Measurements from ENCODE around the gene ITGAL.
"Not testable (repeated sequence)": the region's sequence is repeated elsewhere in the genome, so short reads cannot be mapped to it uniquely, and the experiment has no call there.

The ITGAL gene

DNA sequence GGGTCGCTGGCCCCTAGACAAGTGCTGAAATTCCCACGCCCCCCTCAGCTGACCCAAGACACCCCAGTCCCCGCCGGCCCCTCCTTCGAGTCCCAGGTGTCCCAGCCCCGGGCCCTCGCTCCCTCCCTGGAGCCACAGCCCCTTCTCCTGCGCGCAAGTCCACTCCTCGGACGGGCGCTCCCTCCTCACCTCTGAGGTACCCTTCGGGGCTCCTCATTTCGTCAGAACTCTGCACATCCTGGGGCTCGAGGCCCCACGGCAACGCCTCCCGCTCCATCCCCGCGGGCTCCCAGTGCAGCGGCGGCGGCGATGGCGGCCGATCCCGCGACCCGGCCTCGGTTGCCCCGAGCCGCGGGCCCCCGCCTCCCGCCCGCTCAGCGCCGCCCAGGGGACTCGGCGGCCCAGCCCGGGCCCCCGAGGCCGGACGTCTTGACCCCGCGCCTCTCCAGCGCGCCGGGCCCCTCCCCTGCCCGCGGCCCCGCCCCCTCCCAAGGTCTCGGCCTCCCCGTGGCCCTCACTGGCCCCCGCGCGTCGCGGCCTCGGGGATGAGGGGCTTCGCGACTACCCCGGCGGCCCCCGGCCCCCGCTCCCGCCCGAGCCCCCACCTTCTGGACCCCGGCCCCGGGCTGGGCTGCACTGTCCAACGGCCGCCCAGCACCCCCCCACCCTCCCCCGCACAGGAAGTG is 53.7 kb downstream of the ITGAL start, which contains the start of gene ZNF768:
TSS of gene ZNF768 (minus strand) at position 430 of the 686 bp plus-strand sequence. CDS start at position 277, 153 bp downstream.
- peak; percentile 20 for DNase-seq (ENCODE audit: low read depth)

DNA sequence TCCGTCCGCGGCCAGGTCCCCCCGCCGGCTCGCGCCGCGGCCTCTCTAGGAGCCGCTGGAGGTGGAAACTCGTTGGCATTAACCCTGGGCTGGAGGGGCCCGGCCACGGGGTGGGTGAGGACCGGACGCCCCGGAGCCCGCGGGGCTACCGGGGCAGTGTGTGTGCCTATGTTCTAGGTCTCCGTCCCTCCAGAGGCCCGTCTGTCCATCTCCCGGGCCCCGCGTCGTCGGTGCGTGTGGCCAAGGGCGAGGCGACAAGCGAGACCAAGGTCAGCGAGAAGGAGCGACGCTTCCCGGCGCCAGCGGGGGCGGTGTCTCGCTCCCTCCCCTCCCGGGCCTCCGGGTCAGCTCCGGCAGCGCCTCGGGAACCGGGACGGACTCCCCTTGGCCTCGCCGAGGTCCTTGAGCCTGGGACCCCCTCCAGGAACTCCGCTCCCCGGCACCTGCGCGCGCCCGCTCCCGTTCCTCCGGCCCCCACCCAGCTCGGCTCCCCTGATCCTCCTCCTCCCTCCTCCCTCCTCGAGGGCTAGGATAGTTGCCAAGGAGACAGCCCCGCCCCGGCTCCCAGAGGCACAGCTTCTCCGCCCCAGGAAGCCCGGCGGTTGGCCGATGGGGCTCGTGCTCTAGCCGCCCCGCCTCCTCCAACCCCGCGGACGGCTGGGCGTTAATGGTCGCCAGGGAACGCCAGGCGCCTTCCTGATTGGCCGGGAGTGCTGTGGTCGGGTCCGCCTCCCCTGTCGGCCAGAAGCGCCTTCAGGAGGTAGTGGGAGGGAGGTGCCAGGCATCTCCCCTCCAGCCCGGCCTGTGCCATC is 54.5 kb downstream of the ITGAL start:
- peak; percentile 82 for DNase-seq (ENCODE audit: low read depth)

DNA sequence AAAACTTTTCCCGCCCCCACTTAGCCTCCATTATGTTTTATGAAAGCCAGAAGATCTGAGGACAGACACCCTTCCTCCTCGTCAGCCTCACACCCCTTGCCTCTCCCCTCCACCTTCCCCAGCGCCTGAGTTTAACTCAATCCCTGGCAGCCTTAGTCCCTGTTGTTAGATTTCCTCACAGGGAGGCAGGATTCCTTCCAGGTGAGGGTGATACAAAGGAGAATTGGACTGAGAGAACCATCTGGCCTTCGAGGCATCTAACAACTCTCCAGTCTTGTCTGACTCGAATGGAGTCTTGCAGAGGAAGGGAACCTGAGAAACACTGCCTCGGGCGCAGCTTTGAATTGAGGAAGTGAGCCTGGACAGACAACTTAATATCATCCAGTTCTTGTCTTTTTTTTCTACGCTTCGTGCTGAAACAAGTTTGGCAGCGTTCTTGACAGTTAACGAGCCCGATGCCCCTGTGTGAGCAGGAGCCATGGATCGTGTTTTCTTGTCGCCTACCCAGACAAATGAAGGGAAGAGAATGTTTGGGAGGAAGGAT is 55.2 kb downstream of the ITGAL start:
- DNase-seq (ENCODE audit: low read depth) = no peak

DNA sequence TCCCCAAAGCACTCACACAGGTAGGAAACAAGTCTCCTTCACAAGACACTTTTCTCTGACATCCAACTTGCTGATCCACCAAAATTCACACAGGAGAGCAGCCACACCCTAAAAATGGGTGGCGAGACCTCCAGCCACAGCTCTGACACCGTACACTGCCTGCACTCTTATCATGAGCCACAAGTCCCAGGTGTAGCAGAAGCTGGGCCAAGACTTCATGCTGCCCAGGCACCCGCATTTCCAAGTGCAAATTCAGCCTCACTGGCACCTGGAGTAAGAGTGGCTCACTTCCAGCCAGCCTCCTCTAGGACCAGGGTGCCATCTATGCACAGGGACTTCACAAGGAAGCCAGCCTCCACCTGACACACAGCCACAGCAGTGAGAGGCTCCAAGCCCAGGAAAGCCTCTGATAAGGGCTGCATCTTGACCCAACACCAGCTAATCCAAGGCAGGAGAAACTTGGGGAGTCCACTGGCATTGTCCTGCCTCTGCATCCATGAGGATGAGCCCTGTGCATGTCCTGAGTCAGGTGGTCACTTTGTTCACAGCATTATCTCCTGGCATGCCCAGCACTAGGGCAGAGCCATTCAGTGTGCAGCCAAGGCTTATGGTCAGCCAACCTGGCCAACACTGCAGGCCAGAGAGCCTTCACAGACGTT is 56.4 kb downstream of the ITGAL start:
- DNase-seq (ENCODE audit: low read depth) = no peak

DNA sequence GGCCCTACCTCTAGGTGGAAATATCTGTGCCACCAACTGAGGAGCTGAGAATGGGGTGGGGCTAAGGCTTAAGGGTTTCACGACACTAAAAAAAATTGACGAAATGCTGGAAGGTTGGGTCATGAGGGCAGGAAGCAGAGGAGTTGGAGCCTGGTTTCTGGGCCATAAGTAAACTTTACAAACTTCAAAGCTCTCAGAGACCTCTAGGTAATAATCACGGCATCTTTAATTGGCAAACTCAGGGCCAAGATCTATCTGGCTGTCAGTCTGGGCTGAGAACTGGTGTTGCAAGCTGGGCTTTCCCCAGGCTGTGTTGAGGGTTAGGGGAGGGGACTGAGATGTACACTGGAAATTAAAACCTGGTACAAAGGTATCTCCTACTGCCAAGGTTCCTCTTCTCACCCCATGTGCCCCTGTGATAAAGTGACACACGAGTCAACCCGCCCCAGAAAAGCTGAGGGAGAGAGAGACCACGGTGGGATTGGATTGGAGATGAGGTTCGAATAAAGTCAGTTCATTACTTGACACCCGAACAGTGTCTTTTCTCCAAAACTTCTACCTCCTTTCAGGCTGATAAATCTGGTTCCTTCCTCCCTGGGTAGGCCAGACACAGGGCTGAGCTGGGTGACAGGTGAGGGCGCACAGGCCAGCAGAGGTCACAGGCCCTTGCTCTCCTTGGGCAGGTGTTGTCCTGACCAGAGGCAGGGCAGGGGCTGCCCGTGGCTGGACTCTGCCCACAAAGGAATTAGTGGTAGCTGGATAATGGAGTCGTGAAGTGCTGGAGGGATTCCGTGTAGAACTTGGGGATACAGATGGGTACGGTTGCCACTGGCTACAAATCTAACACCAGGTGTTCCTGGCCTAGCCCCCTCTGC is 57.9 kb downstream of the ITGAL start:
- no peak for DNase-seq (ENCODE audit: low read depth)

DNA sequence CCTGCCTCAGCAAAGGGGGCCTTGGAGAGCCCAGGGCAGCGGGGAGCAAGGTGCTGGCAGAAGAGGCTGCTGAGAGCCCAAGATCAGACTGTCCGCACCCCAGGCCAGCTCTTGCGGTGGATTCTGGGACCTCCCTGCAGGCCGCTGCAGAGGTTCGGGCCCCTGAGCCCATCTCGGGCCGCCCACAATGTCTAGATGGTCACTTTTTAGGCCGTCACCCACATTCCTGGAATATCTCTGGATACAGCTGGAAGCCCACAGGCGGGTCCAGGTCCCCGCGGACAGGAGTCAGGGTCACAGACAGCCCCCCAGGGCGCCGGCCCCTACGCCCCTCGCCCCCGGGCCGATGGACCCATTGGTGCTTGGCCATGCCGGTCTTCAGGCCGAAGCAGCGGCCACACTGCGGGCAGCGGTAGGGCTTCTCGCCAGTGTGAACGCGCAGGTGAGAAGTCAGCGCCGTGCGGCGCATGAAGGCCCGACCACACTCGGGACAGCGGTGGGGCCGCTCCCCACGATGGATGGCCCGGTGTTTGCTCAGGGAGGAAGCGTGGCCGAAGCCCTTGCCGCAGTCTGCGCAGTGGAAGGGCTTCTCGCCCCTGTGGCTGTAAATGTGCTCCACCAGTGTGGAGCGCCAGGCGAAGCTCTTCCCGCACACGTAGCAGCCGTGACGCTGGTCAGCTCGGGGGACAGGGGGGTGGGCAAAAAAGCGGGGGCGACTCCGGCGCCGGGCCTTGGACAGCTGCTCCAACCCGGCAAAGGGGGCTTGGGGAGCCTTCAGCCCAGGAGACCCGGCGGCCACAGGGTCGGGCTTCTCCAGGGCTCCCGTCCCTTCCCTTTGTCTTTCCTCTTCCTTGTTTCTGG is 60.0 kb downstream of the ITGAL start:
- no peak for DNase-seq (ENCODE audit: low read depth)

DNA sequence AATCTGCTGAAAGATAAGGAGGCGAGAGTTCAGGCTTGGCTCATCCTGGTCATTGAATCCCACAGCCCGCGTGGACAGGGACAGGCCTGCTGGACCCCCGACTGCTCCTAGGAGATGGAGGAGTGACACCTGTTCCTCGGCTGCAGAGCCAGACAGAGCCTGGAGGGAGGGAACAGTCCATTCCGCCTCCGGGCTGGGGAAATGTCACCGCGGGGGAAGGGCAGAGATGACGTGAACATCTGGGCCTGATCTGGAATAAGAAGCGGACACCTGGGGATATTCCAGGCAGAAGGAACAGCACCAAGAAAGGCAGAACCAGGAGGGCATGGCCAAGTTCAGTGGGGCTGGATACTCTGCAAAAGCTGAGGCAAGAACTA is 60.6 kb downstream of the ITGAL start:
- no peak for DNase-seq (ENCODE audit: low read depth)

DNA sequence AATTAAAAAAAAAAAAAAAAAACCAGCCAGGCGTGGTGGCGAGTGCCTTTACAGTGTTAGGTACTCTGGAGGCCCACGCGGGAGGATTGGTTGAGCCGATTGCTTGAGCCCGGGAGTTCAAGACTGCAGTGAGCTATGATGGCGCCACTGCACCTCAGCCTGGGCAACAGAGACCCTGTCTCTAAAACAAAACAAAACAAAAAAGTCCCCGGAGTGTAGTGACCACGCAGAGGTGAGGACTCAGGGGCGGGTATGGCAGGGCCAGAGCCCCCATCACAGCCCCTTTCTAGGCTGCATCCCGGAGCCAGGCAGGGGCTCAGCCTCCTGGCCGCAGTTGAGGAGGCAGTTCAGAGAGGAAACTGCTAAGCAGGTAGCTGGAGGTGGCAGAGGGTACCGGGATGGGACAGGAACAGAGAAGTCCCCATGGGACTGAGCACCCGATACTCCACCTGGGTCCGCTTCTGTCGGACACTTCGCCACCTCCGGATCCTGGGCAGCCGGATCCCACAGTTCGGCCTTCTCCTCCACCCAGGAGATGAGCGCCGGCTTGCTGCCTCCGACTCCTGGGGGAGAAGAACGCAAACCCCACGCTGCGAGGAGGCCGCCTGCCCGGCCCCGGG is 61.3 kb downstream of the ITGAL start:
- no peak for DNase-seq (ENCODE audit: low read depth)

DNA sequence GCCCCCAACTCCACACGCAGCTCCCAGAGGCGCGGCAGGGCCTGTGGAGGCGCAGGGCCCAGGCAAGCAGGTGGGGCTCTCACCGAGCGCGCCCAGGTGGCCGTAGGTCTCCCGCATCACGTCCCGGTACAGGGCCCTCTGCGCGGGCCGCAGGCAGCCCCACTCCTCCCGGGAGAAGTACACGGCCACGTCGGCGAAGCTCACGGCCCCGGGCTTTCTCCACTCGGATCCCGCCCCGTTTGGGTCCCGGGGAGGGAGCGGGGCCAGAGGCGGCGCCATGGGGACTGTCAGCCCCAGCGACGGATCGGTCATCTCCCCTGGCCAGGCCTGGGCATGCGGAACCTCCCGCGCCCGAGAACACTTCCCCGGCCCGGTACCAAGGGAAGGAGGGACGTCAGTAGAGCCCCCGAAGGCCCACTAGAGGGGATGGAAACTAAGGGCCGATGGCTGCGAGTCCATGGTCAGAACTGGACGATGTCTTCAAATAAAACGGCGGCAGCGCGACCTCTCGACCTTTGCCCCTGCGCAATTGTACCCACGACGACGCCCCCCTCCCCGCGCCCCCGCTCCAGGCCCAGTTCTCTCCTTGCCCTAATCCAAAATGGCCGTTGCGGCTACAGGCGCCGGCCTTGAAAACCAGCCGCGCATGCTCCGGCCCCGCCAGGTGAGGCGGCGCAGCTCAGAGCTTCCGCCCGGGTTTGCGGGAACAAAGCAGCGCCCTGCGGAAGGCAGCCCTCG is 62.0 kb downstream of the ITGAL start, which contains the start of gene ZNF747:
TSS of gene ZNF747 (minus strand) at position 491 of the 738 bp plus-strand sequence. CDS start at position 312, 179 bp downstream.
- peak; percentile 86 for DNase-seq (ENCODE audit: low read depth)

DNA sequence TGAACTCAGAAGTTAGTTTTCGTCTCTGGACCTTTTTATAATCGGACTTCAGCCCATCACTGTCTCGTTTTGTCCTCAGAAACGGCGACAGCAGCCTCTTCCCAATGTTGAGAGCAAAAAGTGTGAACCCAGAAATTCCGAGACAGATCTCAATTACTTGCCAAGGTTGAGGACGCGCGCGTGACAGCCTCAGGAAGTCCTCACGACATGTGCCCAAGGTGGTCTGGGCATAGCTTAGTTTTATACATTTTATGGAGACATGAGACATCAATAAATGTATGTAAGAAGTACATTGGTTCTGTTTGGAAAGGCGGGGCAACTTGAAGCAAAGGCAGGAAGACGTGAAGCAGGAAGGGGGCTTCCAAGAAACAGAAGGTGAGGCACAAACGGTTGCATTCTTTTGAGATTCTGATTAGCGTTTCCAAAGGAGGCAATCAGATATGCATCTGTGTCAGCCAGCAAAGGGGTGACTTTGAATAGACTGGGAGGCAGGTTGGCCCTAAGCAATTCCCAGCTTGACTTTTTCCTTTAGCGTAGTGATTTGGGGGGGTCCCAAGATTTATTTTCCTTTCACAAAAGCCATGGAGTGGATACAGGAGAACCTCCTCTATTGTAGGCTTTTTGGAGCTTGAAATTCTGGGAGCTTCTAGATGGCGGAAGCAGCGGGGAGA is 62.7 kb downstream of the ITGAL start:
- DNase-seq (ENCODE audit: low read depth) = no peak

DNA sequence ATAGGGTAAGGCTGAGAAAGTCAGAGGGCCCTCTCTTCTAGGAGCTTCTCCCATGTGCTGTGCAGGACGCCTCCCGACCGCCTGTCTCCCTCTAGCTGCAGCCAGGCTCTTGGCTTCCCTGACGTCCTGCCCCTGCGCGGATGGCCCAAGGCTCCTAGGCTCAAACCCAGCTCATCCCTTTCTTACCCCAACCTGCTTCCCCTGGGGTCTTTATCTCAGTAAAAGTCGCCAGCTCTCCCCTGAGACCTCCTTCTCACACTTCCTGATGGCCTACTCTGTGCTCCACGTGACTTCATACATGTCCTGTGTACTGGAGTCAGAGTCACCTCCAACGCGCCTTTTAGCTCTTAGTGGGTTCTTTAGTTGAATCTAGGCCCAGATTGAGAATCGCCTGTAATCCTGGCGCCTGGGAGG is 63.2 kb downstream of the ITGAL start:
- DNase-seq (ENCODE audit: low read depth) = peak; percentile 45

DNA sequence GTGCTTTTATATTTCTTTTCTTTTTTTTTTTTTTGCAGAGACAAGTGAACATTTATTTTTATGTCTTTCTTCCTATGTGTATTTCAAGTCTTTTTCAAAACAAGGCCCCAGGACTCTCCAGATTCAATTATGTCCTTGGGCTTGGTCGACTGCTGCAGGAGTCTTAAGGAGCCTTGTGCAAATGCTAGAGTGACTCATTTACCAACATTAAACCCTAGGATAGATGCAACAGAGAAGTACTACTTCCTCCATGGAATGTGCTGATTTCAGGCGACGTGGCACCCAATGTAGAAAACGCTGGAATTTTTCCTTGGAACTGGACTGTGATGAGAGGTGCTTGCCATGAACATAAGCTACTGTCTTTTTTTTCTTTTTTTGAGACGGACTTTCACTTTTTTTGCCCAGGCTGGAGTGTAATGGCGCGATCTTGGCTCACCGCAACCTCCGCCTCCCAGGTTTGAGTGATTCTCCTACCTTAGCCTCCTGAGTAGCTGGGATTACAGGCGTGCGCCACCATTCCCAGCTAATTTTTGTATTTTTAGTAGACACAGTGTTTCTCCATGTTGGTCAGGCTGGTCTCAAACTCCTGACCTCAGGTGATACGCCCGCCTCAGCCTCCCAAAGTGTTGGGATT is 64.0 kb downstream of the ITGAL start:
- DNase-seq (ENCODE audit: low read depth) = not testable (repeated sequence)

DNA sequence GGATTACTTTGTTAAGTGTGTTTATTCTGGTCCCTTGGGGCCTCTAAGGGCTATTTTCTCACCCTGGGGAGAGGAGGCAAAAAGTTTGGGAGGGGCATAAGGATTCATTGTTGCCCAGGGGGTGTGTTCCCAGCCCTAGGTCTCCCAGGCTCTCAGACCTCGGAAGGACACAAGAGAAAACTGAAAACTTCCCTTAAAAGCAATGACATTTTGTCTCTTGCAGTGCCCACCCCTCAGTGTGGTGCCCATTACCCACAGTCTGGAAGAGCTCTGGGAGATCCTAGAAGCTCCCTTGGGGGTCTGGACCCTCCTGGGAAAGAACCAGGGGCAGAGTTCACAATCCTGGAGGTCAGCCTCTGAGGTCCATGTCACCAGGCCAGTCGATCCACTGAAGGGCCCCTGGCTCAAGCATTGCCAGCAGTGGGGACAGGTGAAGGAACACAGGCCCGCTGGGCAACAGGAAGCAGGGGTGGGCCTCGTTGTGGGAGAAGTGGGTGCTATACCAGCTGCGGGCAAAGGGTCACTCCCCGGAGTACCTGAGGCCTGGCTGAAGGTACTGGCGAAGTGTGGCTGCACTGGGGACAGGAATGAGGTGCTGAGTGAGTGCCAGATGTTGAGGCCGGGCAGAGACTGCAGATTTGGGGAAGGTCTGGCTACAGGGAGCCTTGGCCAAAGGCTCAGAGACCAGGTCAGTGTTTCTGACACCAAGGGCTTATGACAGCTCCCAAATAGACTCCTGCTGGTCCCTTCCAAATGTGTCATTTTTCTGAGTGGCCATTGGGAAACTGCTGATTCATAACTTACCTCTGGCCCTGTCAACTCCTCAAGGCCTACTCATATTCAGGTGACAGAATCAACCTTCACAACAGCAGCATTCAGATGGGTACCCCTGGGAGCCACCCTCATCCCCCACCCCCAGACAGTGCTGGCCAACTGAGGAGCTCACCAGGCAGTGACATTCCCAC is 66.7 kb downstream of the ITGAL start:
- DNase-seq (ENCODE audit: low read depth) = no peak

DNA sequence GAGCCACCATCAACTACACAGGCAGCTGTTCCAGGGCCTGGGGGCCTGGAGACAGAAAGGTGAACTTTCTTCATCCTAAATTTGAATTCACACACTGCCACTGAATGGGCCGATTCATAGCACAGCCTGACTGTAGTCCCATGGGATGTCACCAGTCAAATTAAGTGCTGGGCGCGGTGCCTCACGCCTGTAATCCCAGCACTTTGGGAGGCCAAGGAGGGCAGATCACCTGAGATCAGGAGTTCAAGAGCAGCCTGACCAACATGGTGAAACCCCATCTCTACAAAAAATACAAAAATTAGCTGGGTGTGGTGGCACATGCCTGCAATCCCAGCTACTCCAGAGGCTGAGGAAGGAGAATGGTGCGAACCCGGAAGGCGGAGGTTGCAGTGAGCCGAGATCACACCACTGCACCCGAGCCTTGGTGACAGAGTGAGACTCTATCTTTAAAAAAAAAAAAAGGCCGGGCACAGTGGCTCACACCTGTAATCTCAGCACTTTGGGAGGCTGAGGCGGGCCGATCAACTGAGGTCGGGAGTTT is 67.5 kb downstream of the ITGAL start:
- DNase-seq (ENCODE audit: low read depth) = not testable (repeated sequence)

DNA sequence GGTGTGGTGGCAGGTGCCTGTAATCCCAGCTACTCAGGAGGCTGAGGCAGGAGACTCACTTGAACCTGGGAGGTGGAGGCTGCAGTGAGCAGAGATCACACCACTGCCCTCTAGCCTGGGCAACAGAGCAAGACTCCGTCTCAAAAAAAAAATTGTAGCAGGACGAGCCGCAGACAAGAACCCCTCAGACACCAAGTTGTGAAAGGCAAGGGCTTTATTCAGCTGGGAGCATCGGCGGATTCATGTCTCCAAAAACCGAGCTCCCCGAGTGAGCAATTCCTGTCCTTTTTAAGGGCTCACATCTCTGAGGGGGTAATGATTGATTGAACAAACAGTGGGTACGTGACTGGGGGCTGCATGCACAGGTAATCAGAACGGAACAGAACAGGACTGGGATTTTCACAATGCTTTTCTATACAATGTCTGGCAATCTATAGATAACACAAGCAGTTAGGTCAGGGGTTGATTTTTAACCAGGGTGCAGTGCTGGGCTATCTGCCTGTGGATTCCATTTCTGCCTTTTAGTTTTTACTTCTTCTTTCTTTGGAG is 68.4 kb downstream of the ITGAL start:
- not testable (repeated sequence) for DNase-seq (ENCODE audit: low read depth)
